Esophagus squamous epithelium (tissue), 5 donors: Measurements from ENCODE around the gene DHRS7. TPM values are rescaled to one million over a fixed set of nuclear protein-coding genes. Genes with fewer than 3 reads are reported as not detected.

Source experiments
- DNase-seq: peaks from one replicate; lab custom pipeline; 2025; lab: John Stamatoyannopoulos, UW
- H3K27ac ChIP-seq, 4 donors: fragments of 200-600 bp; sonication (generic); one replicate each; pipeline ENCODE4 v1.5.1; 2016 to 2019; ENCODE audit warnings: mild to moderate bottlenecking in 1 of 4
- H3K27me3 ChIP-seq, 4 donors: fragments of 200-600 bp; sonication (generic); 1 replicate in 3 of 4; 2 replicates in 1 of 4; pipeline versions ENCODE4 v1.5.1 to v1.6.0; 2017 to 2021; ENCODE audit warnings: antibody characterized with exemption in 1 of 4
- H3K36me3 ChIP-seq, 3 donors: fragments of 200-600 bp; sonication (generic); one replicate each; pipeline ENCODE4 v1.5.1; 2016 to 2019
- H3K4me1 ChIP-seq, 3 donors: fragments of 200-600 bp; sonication (generic); one replicate each; pipeline ENCODE4 v1.5.1; 2017 to 2019
- H3K4me3 ChIP-seq, 4 donors: fragments of 200-600 bp; sonication (generic); 1 replicate in 3 of 4; 2 replicates in 1 of 4; pipeline ENCODE4 v1.5.1; 2016 to 2019; ENCODE audit warnings: mild to moderate bottlenecking in 2 of 4, moderate library complexity in 1 of 4
- H3K9me3 ChIP-seq, 3 donors: fragments of 200-600 bp; sonication (generic); one replicate each; pipeline ENCODE4 v1.5.1; 2016 to 2019
- POLR2A ChIP-seq, 4 donors: fragments of 450-650 bp; IDR thresholded peaks; one replicate each; pipeline ENCODE4 v1.6.1; 2017; ENCODE audit warnings: antibody characterized with exemption in 4 of 4, mild to moderate bottlenecking in 4 of 4, moderate library complexity in 3 of 4
- WGBS, 2 donors: methylation state at CpG; one replicate each; pipeline ENCODE4 v1.1.5; 2018; 5-methylcytosine and 5-hydroxymethylcytosine counted together
- intact Hi-C: fragments of 100-400 bp; cut with DNase I; formaldehyde crosslinking; loops from one replicate; pipeline ENCODE4 v1.15.0; 2022
- total RNA-seq, 4 donors: library from RNA; depleted of rRNA; stranded (reverse); fragments of >200 nt; gene quantifications; one replicate each; pipeline ENCODE4 v1.1.0, GENCODE V29; 2016
- TF ChIP-seq, protein P1 (sequence below), 6 experiments: fragments of 450-650 bp in 4 of 6; fragments of 200-600 bp in 2 of 6; sonication (generic) in 2 of 6; IDR thresholded peaks; one replicate each; pipeline ENCODE4 v1.5.1; 2016 to 2019; ENCODE audit warnings: antibody characterized with exemption in 6 of 6, mild to moderate bottlenecking in 4 of 6, moderate library complexity in 4 of 6
- donor health status: DM: yes; HTN: yes; CAD: no.

The DHRS7 gene
- total RNA-seq, 4 donors from 2014 or later: 43.1 to 82.0 (median 60.1) TPM

DNA sequence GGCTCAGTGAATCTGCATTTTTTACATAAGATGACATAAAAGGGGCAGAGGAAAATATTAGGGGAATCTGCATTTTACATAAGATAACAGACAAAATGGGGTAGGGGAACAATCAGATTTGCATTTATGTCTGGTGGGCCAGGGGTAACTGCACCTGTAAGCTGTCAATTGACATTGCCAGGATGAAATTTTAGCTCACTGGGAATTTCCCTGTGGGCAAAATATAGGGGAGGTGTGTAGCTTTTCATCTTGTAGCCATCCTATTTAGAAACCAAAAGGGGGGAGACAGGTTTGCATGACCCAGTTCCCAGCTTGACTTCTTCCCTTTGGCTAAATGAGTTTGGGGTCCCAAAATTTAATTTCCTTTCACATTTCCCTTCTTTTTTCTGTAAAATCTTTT, 70.0 kb downstream of the DHRS7 start:
- Histone ChIP-seq H3K27me3 (no peaks in the 10 kb centered on the region), H3K9me3 (no peaks in the 10 kb centered on the region), H3K36me3 (peaks cover 0 to 14% (median 0%) of the 10 kb centered on the region in 3 donors), H3K4me3 (no peak overlapping the region), H3K4me1 (peaks cover 0 to 48% (median 12%) of the 10 kb centered on the region in 3 donors), H3K27ac (no peak overlapping the region)
- TF ChIP-seq POLR2A (IDR thresholded peaks at IDR 0.05): no peak
- TF ChIP-seq, protein P1, sequence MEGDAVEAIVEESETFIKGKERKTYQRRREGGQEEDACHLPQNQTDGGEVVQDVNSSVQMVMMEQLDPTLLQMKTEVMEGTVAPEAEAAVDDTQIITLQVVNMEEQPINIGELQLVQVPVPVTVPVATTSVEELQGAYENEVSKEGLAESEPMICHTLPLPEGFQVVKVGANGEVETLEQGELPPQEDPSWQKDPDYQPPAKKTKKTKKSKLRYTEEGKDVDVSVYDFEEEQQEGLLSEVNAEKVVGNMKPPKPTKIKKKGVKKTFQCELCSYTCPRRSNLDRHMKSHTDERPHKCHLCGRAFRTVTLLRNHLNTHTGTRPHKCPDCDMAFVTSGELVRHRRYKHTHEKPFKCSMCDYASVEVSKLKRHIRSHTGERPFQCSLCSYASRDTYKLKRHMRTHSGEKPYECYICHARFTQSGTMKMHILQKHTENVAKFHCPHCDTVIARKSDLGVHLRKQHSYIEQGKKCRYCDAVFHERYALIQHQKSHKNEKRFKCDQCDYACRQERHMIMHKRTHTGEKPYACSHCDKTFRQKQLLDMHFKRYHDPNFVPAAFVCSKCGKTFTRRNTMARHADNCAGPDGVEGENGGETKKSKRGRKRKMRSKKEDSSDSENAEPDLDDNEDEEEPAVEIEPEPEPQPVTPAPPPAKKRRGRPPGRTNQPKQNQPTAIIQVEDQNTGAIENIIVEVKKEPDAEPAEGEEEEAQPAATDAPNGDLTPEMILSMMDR (IDR thresholded peaks at IDR 0.05): no peak
- intact Hi-C loops: loop anchor here (10.0 kb wide), 2 partner anchors 70 to 150 kb away; partner anchors contain the start of genes DHRS7 and PPM1A
- DNase-seq: no peak

DNA sequence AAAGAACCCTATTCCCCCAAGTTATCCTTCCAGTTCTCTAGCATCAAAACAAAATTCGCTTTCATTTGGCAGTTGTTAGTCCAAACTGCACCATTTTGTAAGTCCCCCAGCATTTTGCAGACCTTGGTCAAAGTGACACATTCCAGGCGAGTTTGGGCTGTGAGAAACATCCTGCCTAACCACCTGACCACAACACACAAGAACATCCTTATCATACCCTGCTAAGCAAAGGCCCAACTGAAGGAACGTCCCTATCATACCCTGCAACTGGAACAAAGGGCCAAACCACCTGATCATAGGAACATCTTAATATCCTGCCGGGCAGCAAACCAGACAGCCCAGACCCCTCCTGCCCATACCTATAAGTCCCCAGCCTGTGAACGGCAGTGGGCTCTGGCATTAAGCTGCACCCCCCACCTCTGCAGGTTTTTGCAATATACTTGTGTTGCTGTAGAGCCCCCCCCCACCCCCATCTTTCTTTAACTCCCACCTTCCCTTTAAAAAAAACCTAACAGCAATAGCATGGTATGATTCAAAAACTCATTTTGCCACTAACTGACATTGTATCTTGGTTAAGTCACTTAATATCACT, 70.8 kb downstream of the DHRS7 start:
- Histone ChIP-seq H3K9me3 (no peaks in the 10 kb centered on the region), H3K36me3 (peaks cover 0 to 14% (median 0%) of the 10 kb centered on the region in 3 donors), H3K27ac (no peak overlapping the region), H3K27me3 (no peaks in the 10 kb centered on the region), H3K4me3 (peak overlapping the region in 1 of 4 donors; percentile 92), H3K4me1 (peaks cover 0 to 48% (median 12%) of the 10 kb centered on the region in 3 donors)
- 62 to 67% methylated on average over 5 of the region's 5 CpGs for WGBS, 2 donors
- intact Hi-C loops: loop anchor here (10.0 kb wide), 2 partner anchors 70 to 150 kb away; partner anchors contain the start of genes DHRS7 and PPM1A
- TF ChIP-seq POLR2A (IDR thresholded peaks at IDR 0.05): no peak
- no peak for DNase-seq

Other genes with a start within 250 kb of the DHRS7 start
- not detected for gene LRRC9, start 245.3 kb downstream of the DHRS7 start, total RNA-seq
- gene PCNX4, start 73.5 kb downstream of the DHRS7 start, total RNA-seq: 10 to 100 TPM in 3 of 4 donors, 1 to 10 TPM in 1; 9.4 to 31.1 (median 18.7) TPM
- 10 to 100 TPM; 16.7 to 34.3 (median 22.7) TPM for gene PPM1A, start 83.8 kb upstream of the DHRS7 start, total RNA-seq